Body of pancreas (tissue), 4 donors: ENCODE results near the gene IBTK.

ENCODE experiments used
- CTCF ChIP-seq, 7 experiments: fragments of 450-650 bp in 4 of 7; fragments of 200-600 bp in 3 of 7; sonication (generic) in 3 of 7; IDR thresholded peaks; one replicate each; pipeline ENCODE4 v1.5.1; 2016 to 2019; ENCODE audit warnings: antibody characterized with exemption in 7 of 7
- POLR2A ChIP-seq, 3 donors: fragments of 450-650 bp; IDR thresholded peaks; one replicate each; pipeline ENCODE4 v1.6.1; 2016; ENCODE audit warnings: antibody characterized with exemption in 3 of 3, mild to moderate bottlenecking in 2 of 3

GRCh38 chr6:82205930-82206392, 41.6 kb downstream of the IBTK start:
- TF ChIP-seq CTCF (IDR thresholded peaks at IDR 0.05) (no peak), POLR2A (IDR thresholded peaks at IDR 0.05) (no peak)
